GM18507 (cell line): ENCODE data around the gene LHX6.

Source experiments
- DNase-seq: peaks from one replicate; pipeline ENCODE4 v3.0.0; 2011; ENCODE audit warnings: low read depth; ENCODE audit not compliant: insufficient read length; ENCODE audit errors: extremely low spot score
- FAIRE-seq: peaks from 2 replicates; lab custom pipeline; 2011; peaks lifted over from hg19 to GRCh38; lab: Jason Lieb, UNC

LHX6 gene

DNA sequence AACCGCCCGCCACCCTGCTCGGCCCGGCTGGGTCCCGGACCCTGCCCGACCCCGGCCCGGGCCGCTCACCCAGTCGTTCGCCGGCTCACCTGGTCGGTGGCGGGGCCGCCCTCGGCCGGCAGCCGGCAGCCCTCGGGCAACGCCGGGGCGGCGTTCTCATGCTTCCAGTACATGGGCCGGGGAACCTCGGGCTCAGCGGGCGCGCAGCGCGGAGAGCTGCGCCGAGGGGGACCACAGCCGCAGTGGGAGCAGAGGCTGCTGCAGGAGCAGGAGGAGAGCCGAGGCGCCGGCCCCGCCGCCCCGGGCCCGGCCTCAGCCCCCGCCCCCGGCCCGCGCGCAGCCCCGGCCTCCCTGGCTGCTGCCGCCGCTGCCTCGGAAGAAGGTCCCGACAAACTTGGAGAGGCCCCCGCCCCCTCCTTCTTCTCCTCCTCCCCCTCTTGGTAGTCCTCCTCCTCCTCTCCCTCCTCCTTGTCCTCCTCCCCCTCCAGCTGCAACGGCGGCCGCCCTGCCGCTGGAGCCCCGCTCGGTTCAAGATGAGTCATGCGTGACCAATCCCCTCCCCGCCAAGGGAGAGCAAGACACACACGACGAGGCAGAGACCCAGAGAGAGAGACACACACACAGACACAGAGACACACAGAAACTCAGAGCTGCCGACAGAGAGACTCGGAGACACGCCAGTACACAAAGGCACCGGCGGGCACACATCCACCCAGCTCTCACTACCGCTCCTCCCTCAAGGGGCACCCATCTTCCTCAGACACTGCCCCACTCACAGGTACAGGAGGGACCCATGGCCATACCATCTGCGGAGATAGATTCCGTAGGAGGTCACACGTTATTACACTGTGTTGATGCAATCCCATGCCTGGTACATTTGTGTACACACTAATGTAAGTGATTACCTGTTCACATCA lies at the start of gene LHX6:
TSS of gene LHX6 (minus strand) at position 390 of the 917 bp plus-strand sequence. CDS start at position 173, 217 bp downstream.
- FAIRE-seq = no peak

DNA sequence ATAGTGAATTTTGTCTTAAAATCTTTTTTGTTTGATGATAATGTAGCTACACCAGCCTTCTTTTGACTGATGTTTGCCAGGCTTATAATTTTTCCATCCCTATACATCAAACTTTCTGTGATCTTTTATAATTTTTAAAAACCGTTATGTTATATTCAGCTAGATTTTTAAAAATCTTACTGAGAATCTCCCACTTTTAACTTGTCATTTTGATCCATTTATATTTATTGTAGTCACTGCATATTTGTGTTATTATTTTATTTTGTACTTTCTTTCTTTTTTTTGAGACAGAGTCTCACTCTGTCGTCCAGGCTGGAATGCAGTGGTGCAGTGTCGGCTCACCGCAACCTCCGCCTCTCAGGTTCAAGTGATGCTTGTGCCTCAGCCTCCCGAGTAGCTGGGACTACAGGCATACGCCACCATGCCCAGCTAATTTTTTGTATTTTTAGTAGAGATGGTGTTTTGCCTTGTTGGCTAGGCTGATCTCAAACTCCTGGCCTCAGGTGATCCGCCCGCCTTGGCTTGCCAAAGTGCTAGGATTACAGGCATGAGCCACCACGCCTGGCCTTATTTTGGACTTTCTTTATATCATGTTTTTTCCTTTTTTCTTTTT lies 48.6 kb upstream of the LHX6 start:
- DNase-seq (no peak), FAIRE-seq (no peak)

More for the DNA sequence above, at the start of gene LHX6:
- DNase-seq = no peak

GRCh38 chr9:122276096-122276495 lies 47.3 kb upstream of the LHX6 start:
- no peak for DNase-seq
- no peak for FAIRE-seq

DNA sequence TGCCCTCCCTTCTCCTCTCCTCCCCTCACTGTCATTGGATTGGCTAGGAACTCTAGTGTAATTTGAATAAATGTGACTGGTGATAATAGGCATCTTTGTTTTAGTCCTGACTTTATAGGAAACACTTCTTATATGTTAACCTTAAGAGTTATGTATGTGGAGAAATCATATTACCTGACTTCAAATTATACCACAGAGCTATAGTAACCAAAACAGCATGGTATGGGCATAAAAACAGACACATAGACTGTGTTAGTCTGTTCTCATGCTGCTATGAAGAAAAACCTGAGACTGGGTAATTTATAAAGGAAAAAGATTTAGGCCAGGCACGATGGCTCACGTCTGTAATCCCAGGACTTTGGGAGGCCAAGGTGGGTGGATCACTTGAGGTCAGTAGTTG lies 45.3 kb upstream of the LHX6 start:
- FAIRE-seq (no peak), DNase-seq (no peak)

- DNase-seq (no peak), FAIRE-seq (no peak)
Measured at GRCh38 chr9:122268041-122268814, 39.5 kb upstream of the LHX6 start.

DNA sequence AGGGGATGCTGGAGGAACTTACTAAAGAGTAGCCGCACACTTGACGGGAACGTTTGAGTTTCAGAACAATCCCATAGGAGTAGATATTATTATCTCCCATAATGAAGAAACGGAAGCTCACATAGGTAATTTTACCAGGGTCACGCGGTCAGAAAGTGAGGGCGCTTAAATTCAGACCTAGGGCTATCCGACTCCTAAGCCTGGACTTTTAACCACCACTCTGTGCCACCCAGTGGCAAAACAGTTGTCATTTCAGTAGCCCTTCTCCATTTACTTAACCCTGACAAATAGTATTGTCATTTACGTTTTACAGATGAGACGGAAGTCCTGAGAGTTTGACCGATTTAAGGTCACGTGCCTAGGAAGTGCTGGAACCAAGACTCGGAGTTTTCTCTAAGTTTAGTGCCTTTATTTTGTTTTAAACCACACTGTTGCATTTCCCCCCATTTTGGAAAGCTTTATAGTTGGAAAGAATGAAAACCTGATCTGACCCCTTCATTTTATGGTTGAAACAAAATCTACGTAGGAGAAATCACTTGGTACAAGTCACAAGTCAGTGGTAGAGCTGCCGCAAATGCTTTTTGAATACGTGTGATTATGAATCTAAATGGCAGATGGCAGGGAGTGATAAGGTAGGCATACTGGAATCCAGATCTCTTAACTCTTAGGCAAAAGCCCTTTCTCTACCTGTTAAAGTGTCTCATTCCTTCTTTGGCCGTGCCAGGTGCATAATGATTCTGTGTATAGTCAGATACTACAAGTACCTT lies 36.6 kb upstream of the LHX6 start:
- no peak for DNase-seq
- peak; percentile 61 for FAIRE-seq

GRCh38 chr9:122264360-122265148 lies 35.8 kb upstream of the LHX6 start, which contains the start of the genes MRRF and RBM18:
Gene MRRF, plus strand, starts transcription at chr9:122264882. Its CDS starts 6,010 bp downstream, at chr9:122270892.
Gene RBM18, minus strand, starts transcription at chr9:122264840. Its CDS starts 3,348 bp downstream, at chr9:122261492.
- peak; percentile 85 for DNase-seq
- FAIRE-seq = peak; percentile 89

- DNase-seq = no peak
- no peak for FAIRE-seq
Measured at GRCh38 chr9:122263699-122264349, 35.1 kb upstream of the LHX6 start.

GRCh38 chr9:122262073-122262472 lies 33.3 kb upstream of the LHX6 start:
- DNase-seq = no peak
- FAIRE-seq = no peak

GRCh38 chr9:122261469-122261881 lies 32.7 kb upstream of the LHX6 start:
- no peak for DNase-seq
- no peak for FAIRE-seq

DNA sequence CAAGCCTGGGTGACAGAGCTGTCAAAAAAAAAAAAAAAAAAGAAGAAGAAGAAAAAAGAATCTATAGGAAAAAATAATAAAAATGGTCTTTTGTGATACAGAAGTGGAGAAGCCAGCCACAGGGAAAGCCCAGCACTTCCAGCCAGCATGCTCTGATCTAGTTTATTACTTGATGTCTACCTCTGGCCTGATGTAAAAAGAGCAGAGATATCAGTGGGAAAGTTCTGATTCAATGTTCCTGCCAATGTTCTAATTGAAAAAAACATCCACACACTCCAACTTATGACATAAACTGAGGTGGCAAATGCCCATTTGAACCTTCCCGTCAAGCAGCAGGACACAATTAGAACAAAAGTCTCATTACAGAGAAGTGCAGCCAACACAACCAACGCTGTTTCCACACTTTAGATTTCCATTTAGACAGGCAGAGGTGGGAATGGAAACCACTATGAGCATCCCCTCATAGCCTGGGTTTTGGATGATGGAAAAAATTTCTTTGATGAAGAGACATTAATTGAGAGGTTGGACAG lies 30.2 kb upstream of the LHX6 start:
- no peak for DNase-seq
- no peak for FAIRE-seq

DNA sequence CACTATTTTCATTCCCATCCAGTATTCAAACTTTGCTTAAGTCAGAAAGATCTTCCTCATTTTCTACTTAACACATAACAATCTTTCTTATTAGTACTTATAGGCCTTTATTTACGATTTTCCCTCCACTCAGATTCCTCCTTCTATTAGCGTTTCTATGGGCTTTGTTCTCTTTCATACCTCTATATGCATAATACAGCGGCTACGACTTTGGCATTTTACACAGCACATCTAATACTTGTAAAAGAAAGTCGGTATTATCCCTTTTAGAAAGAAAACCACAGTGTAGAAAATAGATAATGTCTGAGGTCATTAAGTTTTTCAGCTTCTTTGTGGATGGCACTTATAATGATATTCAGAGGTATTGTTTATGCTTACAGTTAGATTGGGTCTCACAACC lies 27.4 kb upstream of the LHX6 start:
- DNase-seq = no peak
- no peak for FAIRE-seq

DNA sequence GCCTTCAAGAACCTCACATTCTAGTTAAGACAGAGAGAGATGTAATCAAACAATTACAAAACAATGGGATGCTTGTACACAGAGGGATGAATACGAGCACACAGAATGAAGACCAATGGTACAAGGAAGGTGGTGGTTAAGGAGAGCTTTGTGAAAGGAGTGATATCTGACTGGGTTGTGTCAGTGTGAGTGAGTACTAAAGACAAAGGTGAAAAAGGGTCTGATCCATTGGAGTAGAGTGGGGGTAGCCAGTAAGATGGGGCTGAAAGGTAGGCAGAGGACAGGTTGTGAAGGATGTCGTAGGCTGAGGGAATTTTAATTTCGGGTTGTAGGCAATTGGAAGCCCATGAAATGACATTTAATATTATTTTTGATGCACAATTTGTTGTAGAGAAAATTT lies 26.0 kb upstream of the LHX6 start:
- DNase-seq (no peak), FAIRE-seq (no peak)

DNA sequence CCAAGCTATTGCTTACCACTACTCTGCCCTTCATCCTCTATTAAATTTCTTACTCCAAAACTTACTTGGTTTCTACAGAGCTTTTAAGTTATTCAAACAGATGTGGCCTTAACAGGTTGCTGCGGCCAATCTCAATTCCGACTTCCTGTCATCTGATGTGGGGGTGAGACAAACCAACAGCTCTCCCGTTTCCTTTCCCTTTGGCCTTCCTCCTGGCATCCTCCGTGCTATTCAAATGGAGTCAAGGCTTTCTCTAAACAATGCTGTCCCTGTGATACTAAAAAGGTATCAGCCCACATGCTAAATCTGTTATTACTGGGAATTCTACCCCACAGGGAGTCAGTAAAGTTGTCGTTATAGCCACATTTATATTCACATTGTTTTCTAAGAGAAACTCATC lies 24.0 kb upstream of the LHX6 start:
- FAIRE-seq (no peak), DNase-seq (no peak)

GRCh38 chr9:122251351-122251750 lies 22.6 kb upstream of the LHX6 start:
- DNase-seq (no peak), FAIRE-seq (no peak)

DNA sequence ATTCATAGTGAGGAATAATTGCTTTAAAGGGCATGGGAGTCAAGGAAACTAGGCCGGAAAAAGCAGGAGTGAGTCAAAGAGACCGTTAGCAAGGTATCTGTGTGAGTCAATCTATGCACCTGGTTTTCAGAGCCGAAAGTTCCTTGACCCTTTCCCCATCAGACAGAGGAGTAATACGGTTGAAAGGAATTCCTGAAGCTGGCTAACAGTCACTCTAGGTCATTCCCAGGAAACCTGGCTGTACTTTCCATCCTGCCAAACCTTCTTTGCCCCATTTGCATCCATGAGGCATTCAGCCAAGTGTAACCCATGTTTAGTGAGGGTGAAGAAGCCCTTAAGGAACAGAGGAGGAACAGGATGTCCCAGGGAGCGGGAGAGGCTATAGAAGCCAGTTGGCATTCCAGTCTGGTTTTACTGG lies 19.7 kb upstream of the LHX6 start:
- DNase-seq (no peak), FAIRE-seq (no peak)

GRCh38 chr9:122246666-122247065 lies 17.9 kb upstream of the LHX6 start:
- DNase-seq (no peak), FAIRE-seq (no peak)

- DNase-seq = no peak
- no peak for FAIRE-seq
Measured at GRCh38 chr9:122244349-122244748, 15.6 kb upstream of the LHX6 start.
